Measurements from ENCODE around the gene C4orf50. TPM values are rescaled to one million over a fixed set of nuclear protein-coding genes. Genes with fewer than 3 reads are reported as not detected.

C4orf50 gene
- total RNA-seq, 1 donor from 2014 or later, result 0.16 TPM

DNA sequence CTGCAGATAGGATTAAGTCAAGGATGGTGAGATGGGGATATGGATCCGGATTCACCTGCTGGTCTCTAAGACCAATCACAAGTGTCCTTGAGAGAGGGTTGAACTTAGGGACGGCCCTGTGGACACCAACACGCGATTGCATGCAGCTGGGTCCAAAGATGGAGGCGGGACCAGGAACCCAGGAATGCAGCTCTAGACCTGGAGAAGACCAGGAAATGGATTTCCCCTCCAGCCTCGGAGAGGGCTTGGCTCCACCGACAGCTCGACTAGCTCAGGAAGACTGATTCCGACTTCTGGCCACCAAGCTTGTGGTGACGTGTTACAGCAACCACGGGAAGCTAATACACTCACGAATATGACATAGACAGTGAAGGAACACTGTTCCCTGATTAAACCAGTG lies 4.7 kb downstream of the C4orf50 start:
- no peak for DNase-seq (ENCODE audit: low read depth)
- H3K4me3 Mint-ChIP-seq (ENCODE audit: unreplicated experiment), result no peak overlapping the region
- H3K4me3 ChIP-seq (ENCODE audit: insufficient read depth, low read depth, low read length), result no peak overlapping the region
- TF ChIP-seq EZH2 (IDR thresholded peaks at IDR 0.05; ENCODE audit: insufficient read depth, low read length) (no peak), CTCF (IDR thresholded peaks at IDR 0.05; ENCODE audit: insufficient read depth, low read depth, low read length) (no peak)
- H3K36me3 ChIP-seq (ENCODE audit: insufficient read depth, low read length), result no peaks in the 10 kb centered on the region
- H4K20me1 ChIP-seq (ENCODE audit: insufficient read depth, low read length), result no peaks in the 10 kb centered on the region
- H3K27ac Mint-ChIP-seq (ENCODE audit: unreplicated experiment), result no peak overlapping the region
- peaks cover 6% of the 10 kb centered on the region for H3K9me3 Mint-ChIP-seq (ENCODE audit: unreplicated experiment)
- peaks cover 11% of the 10 kb centered on the region for H3K27me3 ChIP-seq (ENCODE audit: insufficient read depth, low read length)
- no peak overlapping the region for H3K4me2 ChIP-seq (ENCODE audit: low read length)
- no peaks in the 10 kb centered on the region for H3K4me1 Mint-ChIP-seq (ENCODE audit: low read depth, unreplicated experiment)
- H3K79me2 ChIP-seq (ENCODE audit: insufficient read depth, low read length), result no peaks in the 10 kb centered on the region
- no peak overlapping the region for H2AFZ ChIP-seq (ENCODE audit: low read depth, low read length)
- no peak for FAIRE-seq
- H3K9me3 ChIP-seq (ENCODE audit: insufficient read depth, low read depth, low read length), result no peaks in the 10 kb centered on the region
- no peak overlapping the region for H3K27ac ChIP-seq (ENCODE audit: low read depth, low read length)
- no peaks in the 10 kb centered on the region for H3K36me3 Mint-ChIP-seq (ENCODE audit: low read depth, unreplicated experiment)
- peaks cover 46% of the 10 kb centered on the region for H3K27me3 Mint-ChIP-seq (ENCODE audit: low read depth, unreplicated experiment)
- H3K9ac ChIP-seq (ENCODE audit: low read length), result no peak overlapping the region
- H3K4me1 ChIP-seq (ENCODE audit: insufficient read depth, low read length), result no peaks in the 10 kb centered on the region

DNA sequence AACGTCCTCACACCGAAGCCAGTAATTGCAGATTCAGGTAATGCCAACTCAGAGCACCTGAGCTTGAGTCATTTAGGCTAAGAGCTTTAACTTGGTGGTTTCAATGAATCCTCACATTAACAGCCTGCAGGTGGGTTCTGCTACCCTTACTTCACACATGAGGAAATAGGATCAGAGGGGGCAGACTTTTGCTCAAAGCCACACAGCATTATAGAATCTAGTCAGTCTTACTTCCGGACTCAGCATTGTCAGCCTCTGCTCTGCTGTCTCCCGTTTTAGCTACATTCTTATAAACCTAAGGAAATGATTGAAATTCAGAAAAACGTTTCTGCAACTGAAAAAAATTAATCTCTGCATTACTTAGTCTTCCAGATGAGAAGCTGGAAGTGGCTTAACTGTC lies 6.0 kb downstream of the C4orf50 start:
- Histone ChIP-seq H3K27me3 (ENCODE audit: insufficient read depth, low read length) (peaks cover 13% of the 10 kb centered on the region), H4K20me1 (ENCODE audit: insufficient read depth, low read length) (no peaks in the 10 kb centered on the region), H3K4me3 (ENCODE audit: insufficient read depth, low read depth, low read length) (no peak overlapping the region), H3K27ac (ENCODE audit: low read depth, low read length) (no peak overlapping the region), H3K9ac (ENCODE audit: low read length) (no peak overlapping the region), H3K4me1 (ENCODE audit: insufficient read depth, low read length) (no peaks in the 10 kb centered on the region), H3K36me3 (ENCODE audit: insufficient read depth, low read length) (no peaks in the 10 kb centered on the region), H3K79me2 (ENCODE audit: insufficient read depth, low read length) (no peaks in the 10 kb centered on the region), H3K9me3 (ENCODE audit: insufficient read depth, low read depth, low read length) (no peaks in the 10 kb centered on the region), H3K4me2 (ENCODE audit: low read length) (no peak overlapping the region), H2AFZ (ENCODE audit: low read depth, low read length) (no peak overlapping the region)
- Mint-ChIP-seq H3K4me3 (ENCODE audit: unreplicated experiment) (no peak overlapping the region), H3K27ac (ENCODE audit: unreplicated experiment) (no peak overlapping the region), H3K27me3 (ENCODE audit: low read depth, unreplicated experiment) (peaks cover 47% of the 10 kb centered on the region), H3K4me1 (ENCODE audit: low read depth, unreplicated experiment) (no peaks in the 10 kb centered on the region), H3K9me3 (ENCODE audit: unreplicated experiment) (peaks cover 3% of the 10 kb centered on the region), H3K36me3 (ENCODE audit: low read depth, unreplicated experiment) (no peaks in the 10 kb centered on the region)
- FAIRE-seq (no peak), DNase-seq (ENCODE audit: low read depth) (no peak)
- TF ChIP-seq EZH2 (IDR thresholded peaks at IDR 0.05; ENCODE audit: insufficient read depth, low read length) (no peak), CTCF (IDR thresholded peaks at IDR 0.05; ENCODE audit: insufficient read depth, low read depth, low read length) (no peak)

DNA sequence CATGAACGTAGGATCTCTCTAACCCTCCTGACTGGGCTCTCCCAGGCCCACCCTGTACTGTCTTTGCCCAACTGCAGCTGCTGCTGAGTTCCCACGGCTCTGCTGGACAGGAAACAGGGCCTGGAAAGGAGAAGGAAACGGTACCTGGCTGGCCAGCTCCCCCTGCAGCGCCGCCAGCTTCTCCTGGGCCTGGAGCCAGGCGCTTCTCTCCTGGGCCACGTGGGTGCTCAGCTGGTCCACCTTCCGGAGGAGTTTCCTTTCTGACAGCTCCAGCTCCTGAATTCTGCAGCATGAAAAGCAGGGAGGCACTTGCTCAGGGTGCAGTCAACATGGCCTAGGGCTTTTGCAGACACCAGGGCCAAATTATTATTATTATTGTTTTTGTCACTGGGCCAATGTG lies 6.5 kb downstream of the C4orf50 start:
- Histone ChIP-seq H3K9ac (ENCODE audit: low read length) (no peak overlapping the region), H2AFZ (ENCODE audit: low read depth, low read length) (no peak overlapping the region), H3K4me1 (ENCODE audit: insufficient read depth, low read length) (no peaks in the 10 kb centered on the region), H3K36me3 (ENCODE audit: insufficient read depth, low read length) (no peaks in the 10 kb centered on the region), H3K4me2 (ENCODE audit: low read length) (no peak overlapping the region), H3K27ac (ENCODE audit: low read depth, low read length) (no peak overlapping the region), H3K4me3 (ENCODE audit: insufficient read depth, low read depth, low read length) (no peak overlapping the region), H4K20me1 (ENCODE audit: insufficient read depth, low read length) (no peaks in the 10 kb centered on the region), H3K79me2 (ENCODE audit: insufficient read depth, low read length) (no peaks in the 10 kb centered on the region), H3K9me3 (ENCODE audit: insufficient read depth, low read depth, low read length) (no peaks in the 10 kb centered on the region), H3K27me3 (ENCODE audit: insufficient read depth, low read length) (peaks cover 15% of the 10 kb centered on the region)
- DNase-seq (ENCODE audit: low read depth) (no peak), FAIRE-seq (no peak)
- H3K27ac Mint-ChIP-seq (ENCODE audit: unreplicated experiment), result no peak overlapping the region
- no peak overlapping the region for H3K4me3 Mint-ChIP-seq (ENCODE audit: unreplicated experiment)
- no peaks in the 10 kb centered on the region for H3K4me1 Mint-ChIP-seq (ENCODE audit: low read depth, unreplicated experiment)
- H3K27me3 Mint-ChIP-seq (ENCODE audit: low read depth, unreplicated experiment), result peaks cover 49% of the 10 kb centered on the region
- no peaks in the 10 kb centered on the region for H3K36me3 Mint-ChIP-seq (ENCODE audit: low read depth, unreplicated experiment)
- TF ChIP-seq CTCF (IDR thresholded peaks at IDR 0.05; ENCODE audit: insufficient read depth, low read depth, low read length) (no peak), EZH2 (IDR thresholded peaks at IDR 0.05; ENCODE audit: insufficient read depth, low read length) (no peak)
- H3K9me3 Mint-ChIP-seq (ENCODE audit: unreplicated experiment), result peaks cover 3% of the 10 kb centered on the region

All from astrocyte (in vitro differentiated cells and primary cell).